ENCODE data around the gene INPP5A. TPM values are rescaled to one million over a fixed set of nuclear protein-coding genes. Genes with fewer than 3 reads are reported as not detected.

The INPP5A gene
- total RNA-seq, 1 donor from 2014 or later, result 18.1 TPM

GRCh38 chr10:132687893-132688579 lies 150.4 kb downstream of the INPP5A start:
- DNase-seq (ENCODE audit: low read depth in 2 of 2), result no peak

- no peak for DNase-seq (ENCODE audit: low read depth in 2 of 2)
Observed at GRCh38 chr10:132688580-132689420, 151.2 kb downstream of the INPP5A start.

- DNase-seq (ENCODE audit: low read depth in 2 of 2), result no peak
Observed at GRCh38 chr10:132689721-132690360, 152.3 kb downstream of the INPP5A start.

GRCh38 chr10:132690401-132690800 lies 152.8 kb downstream of the INPP5A start:
- no peak for DNase-seq (ENCODE audit: low read depth in 2 of 2)

- DNase-seq (ENCODE audit: low read depth in 2 of 2), result no peak
Observed at GRCh38 chr10:132690821-132691610, 153.4 kb downstream of the INPP5A start.

- DNase-seq (ENCODE audit: low read depth in 2 of 2), result no peak
Observed at GRCh38 chr10:132691711-132692153, 154.1 kb downstream of the INPP5A start.

GRCh38 chr10:132692311-132692710 lies 154.7 kb downstream of the INPP5A start:
- no peak for DNase-seq (ENCODE audit: low read depth in 2 of 2)

GRCh38 chr10:132693676-132694075 lies 156.1 kb downstream of the INPP5A start:
- no peak for DNase-seq (ENCODE audit: low read depth in 2 of 2)

- no peak for DNase-seq (ENCODE audit: low read depth in 2 of 2)
Observed at GRCh38 chr10:132696204-132696603, 158.6 kb downstream of the INPP5A start.

- no peak for DNase-seq (ENCODE audit: low read depth in 2 of 2)
Observed at GRCh38 chr10:132696728-132697577, 159.4 kb downstream of the INPP5A start.

- DNase-seq (ENCODE audit: low read depth in 2 of 2), result no peak
Observed at GRCh38 chr10:132697578-132698200, 160.1 kb downstream of the INPP5A start.

- DNase-seq (ENCODE audit: low read depth in 2 of 2), result no peak
Observed at GRCh38 chr10:132698211-132698751, 160.7 kb downstream of the INPP5A start.

GRCh38 chr10:132698761-132699391 lies 161.3 kb downstream of the INPP5A start:
- DNase-seq (ENCODE audit: low read depth in 2 of 2), result no peak

- no peak for DNase-seq (ENCODE audit: low read depth in 2 of 2)
Observed at GRCh38 chr10:132699411-132700155, 162.0 kb downstream of the INPP5A start.

GRCh38 chr10:132700156-132701098 lies 162.8 kb downstream of the INPP5A start:
- DNase-seq (ENCODE audit: low read depth in 2 of 2), result no peak

- no peak for DNase-seq (ENCODE audit: low read depth in 2 of 2)
Observed at GRCh38 chr10:132701099-132701845, 163.7 kb downstream of the INPP5A start.

- no peak for DNase-seq (ENCODE audit: low read depth in 2 of 2)
Observed at GRCh38 chr10:132701846-132702190, 164.2 kb downstream of the INPP5A start.

Data from lung microvascular endothelial cell (primary cell).